Adrenal gland (tissue), 5 donors: Measurements from ENCODE around the gene ANKRD66.

Experiments used
- POLR2A ChIP-seq, 2 donors: fragments of 450-650 bp; IDR thresholded peaks; one replicate each; pipeline ENCODE4 v1.6.1; 2017; ENCODE audit warnings: antibody characterized with exemption in 2 of 2, mild to moderate bottlenecking in 2 of 2, moderate library complexity in 1 of 2
- TF ChIP-seq, protein P1 (sequence below), 6 experiments: fragments of 450-650 bp in 4 of 6; fragments of 200-600 bp in 2 of 6; sonication (generic) in 1 of 6; IDR thresholded peaks; 1 replicate in 5 of 6; 2 replicates in 1 of 6; pipeline versions ENCODE4 v1.5.1 to v1.8.0; 2016 to 2021; ENCODE audit warnings: antibody characterized with exemption in 6 of 6, mild to moderate bottlenecking in 2 of 6, moderate library complexity in 1 of 6
- donor health status: DM: no; HTN: no; CAD: no.

DNA sequence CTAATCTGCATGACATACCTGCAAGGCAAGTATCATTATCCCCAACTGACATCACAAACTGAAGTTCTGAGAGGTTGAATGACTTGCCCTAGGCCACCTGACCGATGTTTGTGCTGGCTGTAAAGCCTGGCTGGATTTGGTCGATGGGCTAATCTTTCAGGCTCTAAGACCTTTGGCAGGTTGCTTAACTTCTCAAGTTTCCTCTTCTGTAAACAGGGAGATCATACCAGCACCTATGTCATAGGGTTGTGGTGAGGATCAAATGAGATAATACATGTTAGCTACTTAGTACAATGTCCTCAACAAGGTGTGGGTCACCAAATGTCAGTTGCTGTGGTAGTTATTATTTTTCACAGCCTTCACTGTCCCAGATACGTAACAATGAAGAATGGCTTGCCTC lies 14.2 kb downstream of the ANKRD66 start:
- TF ChIP-seq, protein P1, sequence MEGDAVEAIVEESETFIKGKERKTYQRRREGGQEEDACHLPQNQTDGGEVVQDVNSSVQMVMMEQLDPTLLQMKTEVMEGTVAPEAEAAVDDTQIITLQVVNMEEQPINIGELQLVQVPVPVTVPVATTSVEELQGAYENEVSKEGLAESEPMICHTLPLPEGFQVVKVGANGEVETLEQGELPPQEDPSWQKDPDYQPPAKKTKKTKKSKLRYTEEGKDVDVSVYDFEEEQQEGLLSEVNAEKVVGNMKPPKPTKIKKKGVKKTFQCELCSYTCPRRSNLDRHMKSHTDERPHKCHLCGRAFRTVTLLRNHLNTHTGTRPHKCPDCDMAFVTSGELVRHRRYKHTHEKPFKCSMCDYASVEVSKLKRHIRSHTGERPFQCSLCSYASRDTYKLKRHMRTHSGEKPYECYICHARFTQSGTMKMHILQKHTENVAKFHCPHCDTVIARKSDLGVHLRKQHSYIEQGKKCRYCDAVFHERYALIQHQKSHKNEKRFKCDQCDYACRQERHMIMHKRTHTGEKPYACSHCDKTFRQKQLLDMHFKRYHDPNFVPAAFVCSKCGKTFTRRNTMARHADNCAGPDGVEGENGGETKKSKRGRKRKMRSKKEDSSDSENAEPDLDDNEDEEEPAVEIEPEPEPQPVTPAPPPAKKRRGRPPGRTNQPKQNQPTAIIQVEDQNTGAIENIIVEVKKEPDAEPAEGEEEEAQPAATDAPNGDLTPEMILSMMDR (IDR thresholded peaks at IDR 0.05), result no peak
- TF ChIP-seq POLR2A (IDR thresholded peaks at IDR 0.05), result no peak
